Middle frontal gyrus (tissue), 1 donor: Measurements from ENCODE around the gene RAB40A.

Experiments
- DNase-seq: peaks from one replicate; pipeline ENCODE4 v3.0.0-alpha.2; 2015; ENCODE audit warnings: low spot score; ENCODE audit errors: extremely low spot score

The RAB40A gene

DNA sequence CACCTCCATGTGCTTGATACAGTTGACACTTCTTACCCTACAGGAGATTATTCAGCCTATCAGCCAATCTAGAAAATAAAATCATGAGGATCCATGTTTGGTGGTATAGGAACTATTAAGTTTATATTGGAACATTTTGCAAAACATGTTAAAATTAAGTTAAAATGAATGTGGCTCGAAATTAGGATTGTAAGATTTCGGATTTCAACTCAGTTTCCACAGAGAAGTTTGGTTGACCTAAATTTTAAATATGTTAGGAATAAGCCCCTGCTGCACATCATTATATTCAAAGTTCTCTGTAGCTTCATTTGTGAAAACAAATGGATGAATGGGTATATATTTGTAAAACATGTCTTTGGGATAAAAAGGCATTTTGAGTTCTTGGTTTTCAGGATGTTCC, at the start of gene RAB40A:
TSS of gene RAB40A (minus strand) at position 101 of the 400 bp plus-strand sequence. CDS start 18,733 bp downstream, outside the sequence.
- DNase-seq, result no peak

- no peak for DNase-seq
Measured at GRCh38 chrX:103565752-103566151, 46.5 kb upstream of the RAB40A start.

DNA sequence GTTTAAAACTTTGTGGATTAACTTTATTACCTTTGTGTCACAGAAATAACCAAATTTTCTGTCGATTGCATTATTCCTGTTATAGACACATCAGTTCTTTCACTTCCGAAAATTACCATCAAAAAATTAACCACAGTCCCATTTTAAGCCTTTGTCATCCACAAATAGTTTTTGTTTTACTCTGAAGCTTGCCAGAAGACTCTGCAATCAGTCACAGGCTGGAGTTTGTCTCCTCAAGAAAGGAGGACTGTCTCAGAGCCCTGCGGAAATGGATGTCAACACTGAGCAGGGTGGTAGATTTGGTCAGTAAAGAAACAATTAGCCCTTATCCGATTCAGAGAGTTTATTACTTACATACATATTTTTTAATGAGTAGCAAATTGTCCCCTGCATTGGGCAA, 45.9 kb upstream of the RAB40A start:
- DNase-seq, result no peak

- no peak for DNase-seq
Measured at GRCh38 chrX:103562801-103563200, 43.5 kb upstream of the RAB40A start.

DNA sequence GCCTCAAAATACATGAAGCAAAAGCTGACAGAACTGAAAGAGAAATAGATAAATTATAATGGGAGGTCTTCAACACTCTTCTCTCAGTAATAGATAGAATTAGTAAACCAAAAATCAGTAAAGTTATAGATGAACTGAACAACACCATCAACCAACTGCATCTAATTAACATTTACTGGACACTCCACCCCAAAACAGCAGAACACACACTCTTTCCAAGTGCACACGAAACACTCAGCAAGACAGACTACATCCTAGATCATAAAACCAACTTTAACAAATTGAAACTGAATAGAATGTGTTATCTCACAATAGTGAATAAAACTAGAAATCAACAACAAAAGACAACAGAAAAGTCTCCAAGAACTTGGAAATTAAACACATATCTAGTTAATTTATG, 41.0 kb upstream of the RAB40A start:
- no peak for DNase-seq

DNA sequence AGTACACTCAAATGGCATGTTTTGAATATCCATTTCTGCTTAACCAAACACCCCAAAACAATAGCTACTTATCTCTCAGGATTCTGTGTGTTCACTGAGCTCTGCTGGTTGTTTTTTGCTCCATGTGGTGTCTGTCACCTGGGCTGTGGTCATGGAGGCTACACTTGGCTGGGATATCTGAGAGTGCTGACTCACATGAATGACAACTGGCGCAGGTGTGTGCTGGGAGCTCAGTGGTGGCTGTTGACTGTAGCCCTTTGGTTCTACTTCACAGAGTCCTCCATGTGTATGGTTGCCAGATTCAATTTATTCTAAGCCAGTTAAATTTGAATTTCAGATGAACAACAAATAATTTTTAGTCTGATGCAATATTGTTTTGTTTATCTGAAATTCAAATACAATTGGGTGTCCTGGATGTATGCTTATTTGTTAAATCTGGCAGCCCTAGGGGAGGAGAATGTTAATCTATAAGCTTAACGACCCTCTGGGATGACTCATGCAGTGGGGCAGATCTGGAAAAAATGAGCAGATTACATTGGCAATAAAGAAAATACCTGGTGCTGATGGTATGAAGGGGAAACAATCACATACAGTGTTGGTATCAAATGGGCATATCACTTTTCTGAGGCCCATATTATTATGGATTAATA, 37.8 kb upstream of the RAB40A start:
- no peak for DNase-seq

DNA sequence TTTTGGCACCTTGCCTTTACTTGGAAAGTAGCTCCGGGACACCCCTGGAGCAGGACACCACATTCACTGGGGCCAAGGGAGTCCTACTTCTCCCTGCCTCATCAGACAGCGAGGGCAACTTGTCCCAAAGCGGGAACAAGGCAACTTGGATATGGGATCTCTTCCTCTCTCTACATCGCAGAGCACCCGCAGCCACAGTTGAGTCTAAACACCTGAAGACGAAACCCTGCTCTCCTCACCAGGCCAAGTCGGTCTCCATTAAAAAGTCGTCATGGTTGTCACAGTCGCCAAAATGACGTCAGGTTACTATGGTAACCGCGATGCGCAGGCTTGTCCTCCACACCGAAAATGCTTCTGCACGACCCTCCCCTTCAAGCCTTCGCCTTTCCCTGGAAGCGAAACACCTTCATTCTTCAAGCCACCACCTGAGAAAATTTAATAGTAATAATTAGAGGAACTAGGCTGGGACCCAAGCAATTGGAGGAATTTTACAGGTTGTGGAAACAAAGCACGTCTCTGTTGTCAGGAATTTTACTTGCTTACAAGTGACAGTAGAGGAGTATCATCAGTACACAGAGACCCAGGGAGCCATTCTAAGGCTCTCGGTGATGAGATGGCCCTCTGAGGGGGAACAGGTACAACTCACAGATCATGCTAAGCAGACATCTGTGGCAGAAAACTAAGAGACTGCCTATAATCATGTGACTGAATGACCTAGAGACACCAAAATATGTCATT, 35.6 kb upstream of the RAB40A start:
- DNase-seq, result peak; percentile 61

DNA sequence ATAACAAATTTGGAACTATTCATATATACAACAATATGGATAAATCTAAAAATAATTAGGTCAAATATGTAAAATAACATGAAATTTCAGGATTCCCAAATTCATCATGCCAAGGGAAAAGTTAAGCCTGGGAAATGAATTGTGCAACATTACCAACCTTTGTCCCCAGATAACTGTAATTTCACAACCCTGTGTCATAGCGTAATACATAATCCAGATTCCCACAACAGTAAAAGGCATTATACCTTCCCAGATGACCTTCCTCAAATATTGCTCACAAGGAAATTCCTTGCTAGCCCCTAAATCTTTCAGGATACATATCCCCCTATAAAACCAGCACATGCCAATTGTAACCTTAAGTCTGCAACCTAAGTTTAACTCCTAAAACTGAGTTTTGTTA, 32.9 kb upstream of the RAB40A start:
- no peak for DNase-seq

- DNase-seq, result no peak
Measured at GRCh38 chrX:103550415-103551051, 31.2 kb upstream of the RAB40A start.

DNA sequence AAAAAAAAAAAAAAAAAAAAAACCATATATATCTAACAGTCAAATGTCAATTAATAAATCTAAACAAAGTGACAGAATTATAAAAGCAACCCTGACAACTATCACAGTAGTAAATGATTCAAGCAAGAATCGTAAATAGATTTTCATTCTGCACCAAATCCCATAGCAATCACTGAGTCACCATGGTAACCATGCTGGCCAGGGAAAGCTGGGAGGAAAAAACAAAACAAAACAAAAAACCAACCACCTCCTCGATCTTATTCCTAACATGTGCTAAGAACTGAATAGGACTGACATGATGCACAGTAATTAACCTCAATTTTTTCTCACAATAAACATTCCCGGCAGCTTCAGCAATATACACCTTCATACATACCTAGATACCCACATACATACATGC, 30.6 kb upstream of the RAB40A start:
- DNase-seq, result no peak

GRCh38 chrX:103540145-103540544, 20.9 kb upstream of the RAB40A start:
- no peak for DNase-seq

- DNase-seq, result no peak
Measured at GRCh38 chrX:103539695-103540094, 20.4 kb upstream of the RAB40A start.

DNA sequence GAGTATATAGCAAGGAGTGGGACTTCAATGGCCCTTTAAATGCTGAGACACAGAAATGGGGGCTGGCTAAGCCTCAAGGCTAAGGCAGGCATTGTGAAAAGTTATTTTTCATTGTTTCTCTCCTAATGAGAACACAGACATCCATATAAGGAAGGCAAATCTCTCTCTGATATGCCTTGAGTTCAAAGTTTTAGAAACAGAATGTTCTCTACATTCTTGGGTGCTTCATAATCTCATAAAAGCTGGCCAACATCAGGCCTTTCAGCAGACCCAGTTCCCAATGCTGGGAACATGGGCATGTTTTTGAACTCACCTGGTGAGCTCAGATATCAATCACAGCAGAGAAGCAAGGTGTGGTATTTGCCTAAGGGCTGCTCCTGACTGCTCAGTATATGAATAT, 19.4 kb upstream of the RAB40A start:
- DNase-seq, result no peak

DNA sequence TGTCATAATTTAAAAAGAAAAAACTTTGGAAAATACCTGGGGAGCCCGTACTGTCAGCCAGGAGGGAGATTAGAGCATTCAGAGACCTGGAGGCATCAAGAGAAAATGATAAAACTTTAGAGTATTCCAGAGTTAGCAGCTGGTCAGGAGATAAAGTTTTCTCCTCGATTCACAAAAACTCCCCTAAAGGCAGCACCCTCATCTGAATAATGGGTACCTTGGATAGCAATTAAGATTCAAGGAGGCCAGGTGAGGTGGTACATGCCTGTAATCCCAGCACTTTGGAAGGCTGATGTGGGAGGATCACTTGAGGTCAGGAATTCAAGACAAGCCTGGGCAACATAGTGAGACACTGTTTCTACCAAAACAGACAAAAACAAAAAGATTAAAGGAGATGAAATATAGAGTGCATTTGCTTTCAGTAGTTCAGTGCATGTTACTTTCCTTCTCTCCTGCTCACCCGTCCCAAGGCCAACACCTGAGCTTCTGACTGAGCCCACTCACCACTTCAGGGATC, 18.6 kb upstream of the RAB40A start:
- DNase-seq, result no peak

- DNase-seq, result no peak
Measured at GRCh38 chrX:103536732-103537131, 17.4 kb upstream of the RAB40A start.

- DNase-seq, result no peak
Measured at GRCh38 chrX:103536071-103536470, 16.8 kb upstream of the RAB40A start.

DNA sequence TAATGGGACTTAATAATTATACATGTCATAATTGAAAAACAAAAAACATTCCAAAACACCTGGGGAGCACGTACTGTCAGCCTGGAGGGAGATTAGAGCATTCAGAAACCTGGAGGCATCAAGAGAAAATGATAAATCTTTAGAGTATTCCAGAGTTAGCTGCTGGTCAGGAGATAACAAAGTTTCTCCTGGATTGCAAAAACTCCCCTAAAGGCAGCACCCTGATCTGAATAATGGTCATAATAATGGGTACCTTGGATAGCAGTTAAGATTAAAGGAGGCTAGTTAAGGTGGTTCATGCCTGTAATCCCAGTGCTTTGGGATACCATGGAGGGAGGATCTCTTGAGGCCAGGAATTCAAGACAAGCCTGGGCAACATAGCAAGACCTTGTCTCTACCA, 15.9 kb upstream of the RAB40A start:
- no peak for DNase-seq

- DNase-seq, result peak; percentile 70
Measured at GRCh38 chrX:103533511-103534216, 14.4 kb upstream of the RAB40A start.

DNA sequence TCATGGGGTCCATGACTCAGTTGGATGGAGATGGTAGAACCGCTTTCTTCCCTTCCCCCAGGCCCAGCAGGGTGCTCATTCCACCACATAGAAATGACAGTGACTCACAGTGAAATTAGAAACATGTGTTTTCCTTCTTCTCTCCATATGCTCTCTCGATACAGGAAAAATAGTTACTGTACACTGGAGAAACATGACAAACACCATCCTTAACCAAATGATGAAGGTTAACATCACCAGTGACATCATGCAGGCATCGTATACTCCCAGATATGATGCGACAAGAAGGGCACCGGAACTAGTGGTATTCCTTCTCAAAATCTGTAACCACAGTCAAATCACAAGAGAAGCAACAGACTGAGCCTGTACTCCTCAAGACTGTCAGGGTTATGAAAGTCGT, 11.7 kb upstream of the RAB40A start:
- no peak for DNase-seq

DNA sequence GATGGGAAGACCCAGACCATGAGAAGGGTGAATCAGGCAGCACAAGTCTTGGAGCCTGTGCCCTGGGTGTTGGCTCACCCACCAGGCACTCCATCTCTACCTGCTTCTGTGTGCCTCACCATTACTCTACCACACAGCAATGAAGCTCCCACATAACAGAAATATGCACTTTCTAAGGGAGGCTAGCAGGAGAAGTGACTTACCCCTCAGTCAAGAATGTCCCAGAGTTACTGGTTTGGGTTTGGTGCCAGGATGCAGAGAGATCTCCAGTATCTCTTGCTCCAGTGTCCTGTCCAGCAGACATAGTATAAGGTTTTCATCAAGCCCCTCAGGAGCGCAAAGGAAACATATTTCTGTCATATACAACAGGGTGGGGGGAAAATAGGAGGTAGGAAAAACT, 11.3 kb upstream of the RAB40A start:
- no peak for DNase-seq

DNA sequence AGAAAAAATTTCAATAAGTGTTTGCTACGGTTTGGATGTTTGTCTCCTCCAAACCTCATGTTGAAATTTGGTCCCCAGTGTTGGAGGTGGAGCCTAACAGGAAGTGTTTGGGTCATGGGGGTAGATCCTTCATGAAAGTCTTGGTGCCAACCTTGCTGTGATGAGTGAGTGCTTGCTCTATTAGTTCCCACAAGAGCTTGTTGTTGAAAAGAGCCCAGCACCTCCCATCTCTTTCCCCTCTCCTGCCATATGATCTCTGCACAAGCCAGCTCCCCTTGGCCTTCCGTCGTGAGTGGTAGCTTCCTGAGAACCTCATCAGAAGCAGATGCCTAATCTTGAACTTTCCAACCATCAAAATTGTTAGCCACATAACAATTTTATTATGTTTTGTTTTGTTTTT, 10.3 kb upstream of the RAB40A start:
- no peak for DNase-seq

DNA sequence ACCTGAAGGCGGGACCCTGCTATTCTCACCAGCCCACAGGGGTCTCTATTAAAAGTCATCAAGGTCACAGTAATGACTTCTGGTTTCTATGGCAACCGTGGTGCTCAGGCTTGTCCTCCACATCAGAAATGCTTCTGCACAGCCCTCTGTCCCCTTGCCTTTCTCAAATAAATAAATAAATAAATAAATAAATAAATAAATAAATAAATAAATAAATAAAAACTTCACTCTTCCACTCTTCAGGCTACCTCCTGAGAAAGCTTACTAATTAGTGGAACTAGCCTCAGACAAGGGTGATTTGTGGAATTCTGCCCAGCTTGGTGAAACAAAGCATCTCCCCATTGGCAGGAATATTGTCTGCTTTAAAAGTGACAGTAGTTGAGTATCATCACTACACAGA, 5.5 kb upstream of the RAB40A start:
- DNase-seq, result no peak
